Measurements from ENCODE around the gene UBTF.

Gene UBTF

DNA sequence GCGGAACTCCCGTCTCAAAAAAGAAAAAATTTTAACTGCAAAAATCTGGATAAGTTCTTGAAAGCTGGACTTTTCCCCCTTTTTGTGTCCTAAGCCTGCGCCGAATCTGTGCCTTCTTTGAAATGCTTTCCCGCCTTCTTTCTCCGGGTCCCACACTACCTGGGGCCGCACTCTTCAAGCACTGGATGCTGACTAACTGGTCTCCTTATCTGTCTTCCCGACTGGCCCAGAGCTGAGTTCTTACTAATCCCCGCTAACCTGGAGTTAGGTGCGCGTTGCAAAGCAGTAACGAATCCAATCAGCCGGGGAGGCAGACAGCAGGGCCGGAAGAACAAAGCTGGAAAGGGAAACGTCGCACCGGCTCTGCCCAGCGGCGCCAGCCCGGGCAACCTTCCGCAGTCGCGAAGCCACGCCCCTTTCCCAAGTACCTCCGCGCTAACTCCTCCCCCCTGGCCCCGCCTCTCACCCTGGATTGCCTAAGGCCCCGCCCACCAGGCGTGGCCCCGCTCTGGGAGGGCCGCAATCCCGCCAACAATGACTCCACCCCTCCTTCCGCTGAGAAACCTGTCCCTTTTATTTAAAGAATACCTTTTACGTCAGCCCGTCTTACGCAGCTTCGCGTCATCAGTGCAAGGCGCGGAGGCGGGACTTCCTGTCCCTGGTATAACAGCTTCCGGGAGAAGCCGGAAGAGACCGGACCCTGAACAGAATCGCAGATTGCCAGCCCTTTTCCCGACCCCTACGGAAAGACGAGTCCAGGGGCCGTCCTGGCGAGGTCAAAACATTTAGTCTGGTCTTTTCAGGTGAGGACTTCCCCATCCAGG, 33.0 kb downstream of the UBTF start, which contains the start of gene TMUB2:
TSS of gene TMUB2 (plus strand) at position 666 of the 824 bp plus-strand sequence. CDS start 737 bp downstream, outside the sequence.
- H3K9ac ChIP-seq (ENCODE audit: low read length): peak within 1 kb of the TSS; percentile 92

DNA sequence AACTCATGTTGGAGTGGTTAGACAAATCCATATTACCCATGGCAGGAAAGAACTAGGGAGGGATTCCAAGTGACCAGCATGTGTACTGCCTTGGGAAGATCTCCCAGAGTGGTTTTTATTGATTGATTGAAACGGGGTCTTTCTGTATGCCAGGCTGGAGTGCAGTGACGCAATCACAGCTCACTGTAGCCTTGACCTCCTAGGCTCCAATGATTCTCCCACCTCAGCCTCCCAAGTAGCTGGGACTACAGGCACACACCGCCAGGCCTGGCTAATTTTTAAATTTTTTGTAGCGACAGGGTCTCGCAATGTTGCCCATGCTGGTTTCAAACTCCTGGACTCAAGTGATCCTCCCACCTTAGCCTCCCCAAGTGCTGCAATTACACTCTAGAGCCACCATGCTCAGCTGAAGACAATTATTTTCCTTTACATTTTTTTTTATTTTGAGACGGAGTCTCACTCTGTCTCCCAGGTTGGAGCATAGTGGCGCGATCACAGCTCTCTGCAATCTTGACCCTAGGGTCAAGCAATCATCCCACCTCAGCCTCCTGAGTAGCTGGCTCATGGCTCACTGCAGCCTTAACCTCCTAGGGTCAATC, 35.2 kb downstream of the UBTF start:
- no peak overlapping the region for H2AFZ ChIP-seq (ENCODE audit: low read length)
- TF ChIP-seq, protein P1, sequence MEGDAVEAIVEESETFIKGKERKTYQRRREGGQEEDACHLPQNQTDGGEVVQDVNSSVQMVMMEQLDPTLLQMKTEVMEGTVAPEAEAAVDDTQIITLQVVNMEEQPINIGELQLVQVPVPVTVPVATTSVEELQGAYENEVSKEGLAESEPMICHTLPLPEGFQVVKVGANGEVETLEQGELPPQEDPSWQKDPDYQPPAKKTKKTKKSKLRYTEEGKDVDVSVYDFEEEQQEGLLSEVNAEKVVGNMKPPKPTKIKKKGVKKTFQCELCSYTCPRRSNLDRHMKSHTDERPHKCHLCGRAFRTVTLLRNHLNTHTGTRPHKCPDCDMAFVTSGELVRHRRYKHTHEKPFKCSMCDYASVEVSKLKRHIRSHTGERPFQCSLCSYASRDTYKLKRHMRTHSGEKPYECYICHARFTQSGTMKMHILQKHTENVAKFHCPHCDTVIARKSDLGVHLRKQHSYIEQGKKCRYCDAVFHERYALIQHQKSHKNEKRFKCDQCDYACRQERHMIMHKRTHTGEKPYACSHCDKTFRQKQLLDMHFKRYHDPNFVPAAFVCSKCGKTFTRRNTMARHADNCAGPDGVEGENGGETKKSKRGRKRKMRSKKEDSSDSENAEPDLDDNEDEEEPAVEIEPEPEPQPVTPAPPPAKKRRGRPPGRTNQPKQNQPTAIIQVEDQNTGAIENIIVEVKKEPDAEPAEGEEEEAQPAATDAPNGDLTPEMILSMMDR (IDR thresholded peaks at IDR 0.05; ENCODE audit: low read length): no peak
- no peak for TF ChIP-seq EZH2phosphoT487 (IDR thresholded peaks at IDR 0.05; ENCODE audit: low read length)
- H4K20me1 ChIP-seq (ENCODE audit: insufficient read depth, low read length): no peaks in the 10 kb centered on the region
- no peaks in the 10 kb centered on the region for H3K9me2 ChIP-seq (replicated peaks; ENCODE audit: insufficient read depth, low read length)
- peaks cover 70% of the 10 kb centered on the region for H3K79me2 ChIP-seq (ENCODE audit: low read length)
- peak overlapping the region; percentile 90 for H3K4me2 ChIP-seq (ENCODE audit: low read depth, low read length)
- H3F3A ChIP-seq (ENCODE audit: insufficient read depth, low read length): peaks cover 29% of the 10 kb centered on the region
- peak overlapping the region; percentile 91 for H3K4me3 ChIP-seq (ENCODE audit: low read length)
- no peaks in the 10 kb centered on the region for H3K27me3 ChIP-seq (replicated peaks; ENCODE audit: insufficient read depth, low read length)
- peak overlapping the region; percentile 92; the same call in 1 of the 2 replicates for H3K9ac ChIP-seq (ENCODE audit: low read length)
- no peak for DNase-seq
- no peaks in the 10 kb centered on the region for H3K9me3 ChIP-seq (replicated peaks; ENCODE audit: insufficient read depth, low read length)
- peaks cover 4% of the 10 kb centered on the region; the same call in 1 of the 2 replicates for H3K36me3 ChIP-seq (replicated peaks; ENCODE audit: insufficient read depth, low read length)
- peak overlapping the region; percentile 91; the same call in 1 of the 2 replicates for H3K27ac ChIP-seq (ENCODE audit: low read length)
- peaks cover 21% of the 10 kb centered on the region; the same call in 1 of the 2 replicates for H3K4me1 ChIP-seq (ENCODE audit: low read length)

More for the DNA sequence above, 33.0 kb downstream of the UBTF start, which contains the start of gene TMUB2:
- Histone ChIP-seq H3K9me3 (replicated peaks; ENCODE audit: insufficient read depth, low read length) (no peaks in the 10 kb centered on the region), H3K4me2 (ENCODE audit: low read depth, low read length) (peak within 1 kb of the TSS; percentile 90), H3F3A (ENCODE audit: insufficient read depth, low read length) (peaks cover 34% of the 10 kb centered on the region), H3K4me3 (ENCODE audit: low read length) (peak within 1 kb of the TSS; percentile 94), H3K4me1 (ENCODE audit: low read length) (peaks cover 21% of the 10 kb centered on the region; the same call in 1 of the 2 replicates), H4K20me1 (ENCODE audit: insufficient read depth, low read length) (no peaks in the 10 kb centered on the region), H3K79me2 (ENCODE audit: low read length) (peaks cover 70% of the 10 kb centered on the region), H3K9me2 (replicated peaks; ENCODE audit: insufficient read depth, low read length) (no peaks in the 10 kb centered on the region), H2AFZ (ENCODE audit: low read length) (peak within 1 kb of the TSS; percentile 77), H3K36me3 (replicated peaks; ENCODE audit: insufficient read depth, low read length) (peaks cover 4% of the 10 kb centered on the region; the same call in 1 of the 2 replicates), H3K27ac (ENCODE audit: low read length) (peak within 1 kb of the TSS; percentile 91), H3K27me3 (replicated peaks; ENCODE audit: insufficient read depth, low read length) (no peaks in the 10 kb centered on the region)
- TF ChIP-seq EZH2phosphoT487 (IDR thresholded peaks at IDR 0.05; ENCODE audit: low read length) (no peak), EZH2 (optimal IDR thresholded peaks at IDR 0.05; ENCODE audit: low read depth, low read length) (no peak)
- TF ChIP-seq, protein P1 (IDR thresholded peaks at IDR 0.05; ENCODE audit: low read length): no peak
- peak; percentile 99 for DNase-seq

DNA sequence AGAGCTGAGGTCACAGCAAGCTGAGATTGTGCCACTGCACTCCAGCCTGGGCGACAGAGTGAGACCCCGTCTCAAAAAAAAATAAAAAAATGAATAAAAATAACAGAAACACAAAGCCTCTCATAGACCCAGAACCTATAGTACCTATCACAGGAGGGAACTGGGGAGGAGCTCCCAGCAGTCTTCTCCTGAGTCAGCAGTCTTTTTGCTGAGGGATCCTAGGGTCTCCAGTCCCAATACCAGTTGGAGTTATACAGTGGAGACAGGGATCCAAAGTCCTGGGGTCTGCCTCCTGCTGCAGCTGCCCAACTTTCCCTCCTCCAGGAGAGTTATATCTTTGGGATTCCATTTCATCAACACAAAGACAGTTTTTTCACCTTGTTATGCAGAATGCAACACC, 36.5 kb downstream of the UBTF start:
- H3K9me3 ChIP-seq (replicated peaks; ENCODE audit: insufficient read depth, low read length): no peaks in the 10 kb centered on the region
- H4K20me1 ChIP-seq (ENCODE audit: insufficient read depth, low read length): no peaks in the 10 kb centered on the region
- no peak overlapping the region for H3K4me3 ChIP-seq (ENCODE audit: low read length)
- H3K27ac ChIP-seq (ENCODE audit: low read length): no peak overlapping the region
- peaks cover 60% of the 10 kb centered on the region for H3K79me2 ChIP-seq (ENCODE audit: low read length)
- no peaks in the 10 kb centered on the region for H3K27me3 ChIP-seq (replicated peaks; ENCODE audit: insufficient read depth, low read length)
- no peak for DNase-seq
- peaks cover 17% of the 10 kb centered on the region; the same call in 1 of the 2 replicates for H3K4me1 ChIP-seq (ENCODE audit: low read length)
- H3K4me2 ChIP-seq (ENCODE audit: low read depth, low read length): no peak overlapping the region
- H3K36me3 ChIP-seq (replicated peaks; ENCODE audit: insufficient read depth, low read length): peaks cover 4% of the 10 kb centered on the region; the same call in 1 of the 2 replicates
- H3F3A ChIP-seq (ENCODE audit: insufficient read depth, low read length): peaks cover 29% of the 10 kb centered on the region
- H3K9me2 ChIP-seq (replicated peaks; ENCODE audit: insufficient read depth, low read length): no peaks in the 10 kb centered on the region
- TF ChIP-seq, protein P1 (IDR thresholded peaks at IDR 0.05; ENCODE audit: low read length): no peak
- TF ChIP-seq EZH2 (optimal IDR thresholded peaks at IDR 0.05; ENCODE audit: low read depth, low read length): no peak
- no peak for TF ChIP-seq EZH2phosphoT487 (IDR thresholded peaks at IDR 0.05; ENCODE audit: low read length)
- H2AFZ ChIP-seq (ENCODE audit: low read length): no peak overlapping the region
- H3K9ac ChIP-seq (ENCODE audit: low read length): no peak overlapping the region

Measured in MM.1S (cell line).